ENCODE measurements around the gene LCN10.

Gene LCN10

GRCh38 chr9:136726118-136726517 lies 16.6 kb downstream of the LCN10 start:
- H3K36me3 ChIP-seq (ENCODE audit: insufficient read depth, low read length) = peaks cover 46% of the 10 kb centered on the region
- DNase-seq = no peak
- H3K4me3 ChIP-seq (ENCODE audit: low read depth in 1 of 2, low read length in 2 of 2) = peak overlapping the region in 1 of 2 experiments; percentile 63; a peak in 2 of 4 replicates
- no peak for TF ChIP-seq CTCF (IDR thresholded peaks at IDR 0.05; ENCODE audit: borderline replicate concordance, extremely low read depth, low read length, poor library complexity, severe bottlenecking)
- TF ChIP-seq EZH2 (IDR thresholded peaks at IDR 0.05; ENCODE audit: borderline replicate concordance, low read depth, low read length, severe bottlenecking) = no peak
- peaks cover 25% of the 10 kb centered on the region for H3K79me2 ChIP-seq (ENCODE audit: insufficient read depth, low read length)
- no peak overlapping the region for H3K27ac ChIP-seq (ENCODE audit: low read length)
- ATAC-seq (ENCODE audit: insufficient read depth, low read depth) = no peak
- no peaks in the 10 kb centered on the region for H3K27me3 ChIP-seq (ENCODE audit: insufficient read depth, low read length, poor library complexity)
- peaks cover 33% of the 10 kb centered on the region for H3K4me1 ChIP-seq (ENCODE audit: insufficient read depth, low read length)
- H2AFZ ChIP-seq (ENCODE audit: low read depth, low read length) = no peak overlapping the region
- H3K4me2 ChIP-seq (ENCODE audit: insufficient read depth, low read length) = peak overlapping the region; percentile 68
- H4K20me1 ChIP-seq (ENCODE audit: insufficient read depth, low read length) = peaks cover 46% of the 10 kb centered on the region
- peak overlapping the region; percentile 56; the same call in 1 of the 2 replicates for H3K9ac ChIP-seq (ENCODE audit: low read depth, low read length)
- no peaks in the 10 kb centered on the region for H3K9me3 ChIP-seq (ENCODE audit: insufficient read depth, low read length, severe bottlenecking)

- Histone ChIP-seq H4K20me1 (ENCODE audit: insufficient read depth, low read length) (peaks cover 46% of the 10 kb centered on the region), H3K79me2 (ENCODE audit: insufficient read depth, low read length) (peaks cover 25% of the 10 kb centered on the region), H3K4me3 (ENCODE audit: low read depth in 1 of 2, low read length in 2 of 2) (no peak overlapping the region; a peak in 1 of 4 replicates)
Measured at GRCh38 chr9:136725612-136726011, 17.1 kb downstream of the LCN10 start.

GRCh38 chr9:136724772-136725171 lies 18.0 kb downstream of the LCN10 start:
- H3K9ac ChIP-seq (ENCODE audit: low read depth, low read length) = no peak overlapping the region
- DNase-seq (no peak), ATAC-seq (ENCODE audit: insufficient read depth, low read depth) (no peak)
- H4K20me1 ChIP-seq (ENCODE audit: insufficient read depth, low read length) = peaks cover 46% of the 10 kb centered on the region
- H3K79me2 ChIP-seq (ENCODE audit: insufficient read depth, low read length) = peaks cover 25% of the 10 kb centered on the region
- no peak overlapping the region for H2AFZ ChIP-seq (ENCODE audit: low read depth, low read length)
- no peak overlapping the region for H3K4me3 ChIP-seq (ENCODE audit: low read depth in 1 of 2, low read length in 2 of 2)
- no peak for TF ChIP-seq CTCF (IDR thresholded peaks at IDR 0.05; ENCODE audit: borderline replicate concordance, extremely low read depth, low read length, poor library complexity, severe bottlenecking)
- no peak for TF ChIP-seq EZH2 (IDR thresholded peaks at IDR 0.05; ENCODE audit: borderline replicate concordance, low read depth, low read length, severe bottlenecking)
- peaks cover 46% of the 10 kb centered on the region for H3K36me3 ChIP-seq (ENCODE audit: insufficient read depth, low read length)
- H3K9me3 ChIP-seq (ENCODE audit: insufficient read depth, low read length, severe bottlenecking) = no peaks in the 10 kb centered on the region
- H3K27ac ChIP-seq (ENCODE audit: low read length) = no peak overlapping the region
- peaks cover 33% of the 10 kb centered on the region for H3K4me1 ChIP-seq (ENCODE audit: insufficient read depth, low read length)
- no peaks in the 10 kb centered on the region for H3K27me3 ChIP-seq (ENCODE audit: insufficient read depth, low read length, poor library complexity)
- H3K4me2 ChIP-seq (ENCODE audit: insufficient read depth, low read length) = no peak overlapping the region

More at GRCh38 chr9:136725612-136726011, 17.1 kb downstream of the LCN10 start:
- 0 out of 2 replicates have a peak overlapping the region, but pooled peaks have one; percentile 13 for H3K9ac ChIP-seq (ENCODE audit: low read depth, low read length)
- peak overlapping the region; percentile 68; the same call in 1 of the 2 replicates for H3K4me2 ChIP-seq (ENCODE audit: insufficient read depth, low read length)
- no peak overlapping the region for H3K27ac ChIP-seq (ENCODE audit: low read length)
- H3K27me3 ChIP-seq (ENCODE audit: insufficient read depth, low read length, poor library complexity) = no peaks in the 10 kb centered on the region
- no peak for DNase-seq
- H3K9me3 ChIP-seq (ENCODE audit: insufficient read depth, low read length, severe bottlenecking) = no peaks in the 10 kb centered on the region
- H2AFZ ChIP-seq (ENCODE audit: low read depth, low read length) = no peak overlapping the region
- ATAC-seq (ENCODE audit: insufficient read depth, low read depth) = no peak
- TF ChIP-seq CTCF (IDR thresholded peaks at IDR 0.05; ENCODE audit: borderline replicate concordance, extremely low read depth, low read length, poor library complexity, severe bottlenecking) = no peak
- no peak for TF ChIP-seq EZH2 (IDR thresholded peaks at IDR 0.05; ENCODE audit: borderline replicate concordance, low read depth, low read length, severe bottlenecking)
- peaks cover 33% of the 10 kb centered on the region for H3K4me1 ChIP-seq (ENCODE audit: insufficient read depth, low read length)
- peaks cover 46% of the 10 kb centered on the region for H3K36me3 ChIP-seq (ENCODE audit: insufficient read depth, low read length)

Data from DND-41 (cell line).